Panc1 (cell line): ENCODE measurements around the gene PSMF1.

Source experiments
- POLR2AphosphoS5 ChIP-seq: IDR thresholded peaks from 2 replicates; pipeline ENCODE4 v1.6.1; 2012; ENCODE audit warnings: mild to moderate bottlenecking, low read depth, low read length, moderate library complexity
- TF ChIP-seq, protein P1 (sequence below), 2 experiments: IDR thresholded peaks; 2 replicates each; pipeline ENCODE4 v1.6.1; 2011 to 2012; ENCODE audit warnings: low read depth in 2 of 2, control low read depth in 1 of 2, low read length in 1 of 2, mild to moderate bottlenecking in 1 of 2, moderate library complexity in 1 of 2; ENCODE audit not compliant: insufficient read depth in 1 of 2

- no peak for TF ChIP-seq POLR2AphosphoS5
- TF ChIP-seq, protein P1, sequence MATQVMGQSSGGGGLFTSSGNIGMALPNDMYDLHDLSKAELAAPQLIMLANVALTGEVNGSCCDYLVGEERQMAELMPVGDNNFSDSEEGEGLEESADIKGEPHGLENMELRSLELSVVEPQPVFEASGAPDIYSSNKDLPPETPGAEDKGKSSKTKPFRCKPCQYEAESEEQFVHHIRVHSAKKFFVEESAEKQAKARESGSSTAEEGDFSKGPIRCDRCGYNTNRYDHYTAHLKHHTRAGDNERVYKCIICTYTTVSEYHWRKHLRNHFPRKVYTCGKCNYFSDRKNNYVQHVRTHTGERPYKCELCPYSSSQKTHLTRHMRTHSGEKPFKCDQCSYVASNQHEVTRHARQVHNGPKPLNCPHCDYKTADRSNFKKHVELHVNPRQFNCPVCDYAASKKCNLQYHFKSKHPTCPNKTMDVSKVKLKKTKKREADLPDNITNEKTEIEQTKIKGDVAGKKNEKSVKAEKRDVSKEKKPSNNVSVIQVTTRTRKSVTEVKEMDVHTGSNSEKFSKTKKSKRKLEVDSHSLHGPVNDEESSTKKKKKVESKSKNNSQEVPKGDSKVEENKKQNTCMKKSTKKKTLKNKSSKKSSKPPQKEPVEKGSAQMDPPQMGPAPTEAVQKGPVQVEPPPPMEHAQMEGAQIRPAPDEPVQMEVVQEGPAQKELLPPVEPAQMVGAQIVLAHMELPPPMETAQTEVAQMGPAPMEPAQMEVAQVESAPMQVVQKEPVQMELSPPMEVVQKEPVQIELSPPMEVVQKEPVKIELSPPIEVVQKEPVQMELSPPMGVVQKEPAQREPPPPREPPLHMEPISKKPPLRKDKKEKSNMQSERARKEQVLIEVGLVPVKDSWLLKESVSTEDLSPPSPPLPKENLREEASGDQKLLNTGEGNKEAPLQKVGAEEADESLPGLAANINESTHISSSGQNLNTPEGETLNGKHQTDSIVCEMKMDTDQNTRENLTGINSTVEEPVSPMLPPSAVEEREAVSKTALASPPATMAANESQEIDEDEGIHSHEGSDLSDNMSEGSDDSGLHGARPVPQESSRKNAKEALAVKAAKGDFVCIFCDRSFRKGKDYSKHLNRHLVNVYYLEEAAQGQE (IDR thresholded peaks at IDR 0.05; ENCODE audit: insufficient read depth in 1 of 2, low read depth in 2 of 2, low read length in 1 of 2): no peak
These were observed 36.5 kb upstream of the PSMF1 start for GRCh38 chr20:1081891-1082290.
